GM21423 (cell line): ENCODE data around the gene C2orf68.
"Not testable (repeated sequence)": the region's sequence is repeated elsewhere in the genome, so short reads cannot be mapped to it uniquely, and the experiment has no call there.

Experiments
- ATAC-seq: cut with Tn5 transposase; IDR thresholded peaks from one replicate; pipeline ENCODE4 v1.9.1; 2021; ENCODE audit warnings: mild to moderate bottlenecking, moderate library complexity; ENCODE audit not compliant: unreplicated experiment

Gene C2orf68

GRCh38 chr2:85600235-85600575, 11.7 kb downstream of the C2orf68 start:
- no peak for ATAC-seq

- no peak for ATAC-seq
These were observed 12.2 kb downstream of the C2orf68 start for GRCh38 chr2:85599468-85600234.

GRCh38 chr2:85598594-85599340, 13.1 kb downstream of the C2orf68 start:
- ATAC-seq, result no peak

GRCh38 chr2:85597241-85597640, 14.6 kb downstream of the C2orf68 start:
- no peak for ATAC-seq

- no peak for ATAC-seq
These were observed 15.3 kb downstream of the C2orf68 start for GRCh38 chr2:85596486-85597143.

GRCh38 chr2:85596026-85596333, 15.9 kb downstream of the C2orf68 start:
- no peak for ATAC-seq

GRCh38 chr2:85595301-85596025, 16.4 kb downstream of the C2orf68 start, which contains the start of gene RNF181:
RNF181 (plus strand) TSS chr2:85595745; CDS start chr2:85595764, 19 bp downstream.
- ATAC-seq, result peak; percentile 99

- no peak for ATAC-seq
These were observed 17.1 kb downstream of the C2orf68 start for GRCh38 chr2:85594715-85595300.

GRCh38 chr2:85593023-85593422, 18.8 kb downstream of the C2orf68 start:
- no peak for ATAC-seq

- not testable (repeated sequence) for ATAC-seq
These were observed 19.6 kb downstream of the C2orf68 start for GRCh38 chr2:85592299-85592698.

GRCh38 chr2:85591563-85591962, 20.3 kb downstream of the C2orf68 start:
- no peak for ATAC-seq

- no peak for ATAC-seq
These were observed 20.9 kb downstream of the C2orf68 start for GRCh38 chr2:85590950-85591349.

GRCh38 chr2:85589982-85590791, 21.7 kb downstream of the C2orf68 start:
- ATAC-seq, result no peak

GRCh38 chr2:85589181-85589580, 22.7 kb downstream of the C2orf68 start:
- no peak for ATAC-seq

- ATAC-seq, result no peak
These were observed 23.2 kb downstream of the C2orf68 start for GRCh38 chr2:85588645-85589044.

- ATAC-seq, result no peak
These were observed 23.6 kb downstream of the C2orf68 start for GRCh38 chr2:85588236-85588635.

- no peak for ATAC-seq
These were observed 26.1 kb downstream of the C2orf68 start for GRCh38 chr2:85585781-85586105.

GRCh38 chr2:85584857-85585780, 26.7 kb downstream of the C2orf68 start:
- ATAC-seq, result peak; percentile 31

- peak; percentile 18 for ATAC-seq
These were observed 27.5 kb downstream of the C2orf68 start, which contains the start of gene VAMP5 for GRCh38 chr2:85584354-85584856. VAMP5 (plus strand) TSS chr2:85584431; CDS start chr2:85584491, 60 bp downstream.
